Measurements from ENCODE around the gene STUM. TPM values are rescaled to one million over a fixed set of nuclear protein-coding genes. Genes with fewer than 3 reads are reported as not detected.

STUM gene
- total and polyA plus RNA-seq, 2 donors (not counting 1 experiment from before 2014, with no cell fraction given): 0.01 TPM; not detected in 1

- Histone ChIP-seq H3K27ac (ENCODE audit: insufficient read depth, low read length) (no peak overlapping the region), H3K27me3 (ENCODE audit: control insufficient read depth, insufficient read depth, low read length) (no peaks in the 10 kb centered on the region), H3K4me2 (ENCODE audit: extremely low read depth, insufficient read depth, low read length) (no peak overlapping the region), H3K9me3 (ENCODE audit: control insufficient read depth, insufficient read depth, low read depth, low read length) (no peaks in the 10 kb centered on the region), H3K36me3 (ENCODE audit: control insufficient read depth, insufficient read depth, low read length) (peaks cover 2% of the 10 kb centered on the region), H2AFZ (ENCODE audit: low read length) (no peak overlapping the region), H3K9ac (ENCODE audit: insufficient read depth, low read length) (no peak overlapping the region), H3K4me1 (ENCODE audit: control insufficient read depth, extremely low read depth, insufficient read depth, low read length) (no peaks in the 10 kb centered on the region), H4K20me1 (ENCODE audit: control insufficient read depth, extremely low read depth, insufficient read depth, low read length) (no peaks in the 10 kb centered on the region), H3K79me2 (ENCODE audit: control insufficient read depth, insufficient read depth, low read length) (no peaks in the 10 kb centered on the region), H3K4me3 (replicated peaks in 1 of 4; ENCODE audit: control extremely low read depth in 1 of 4, insufficient read depth in 1 of 4, low read depth in 3 of 4, low read length in 4 of 4) (no peak overlapping the region)
- no peak for TF ChIP-seq CTCF (conservative IDR thresholded peaks at IDR 0.05 in 1 of 2, IDR thresholded peaks at IDR 0.05 in 1 of 2; ENCODE audit: low read depth in 1 of 2, low read length in 2 of 2)
- no peak for TF ChIP-seq EZH2 (IDR thresholded peaks at IDR 0.05; ENCODE audit: low read length, missing control alignments)
- DNase-seq (ENCODE audit: low read depth in 2 of 2): no peak
These were observed 82.0 kb downstream of the STUM start for GRCh38 chr1:226630592-226630991.

DNA sequence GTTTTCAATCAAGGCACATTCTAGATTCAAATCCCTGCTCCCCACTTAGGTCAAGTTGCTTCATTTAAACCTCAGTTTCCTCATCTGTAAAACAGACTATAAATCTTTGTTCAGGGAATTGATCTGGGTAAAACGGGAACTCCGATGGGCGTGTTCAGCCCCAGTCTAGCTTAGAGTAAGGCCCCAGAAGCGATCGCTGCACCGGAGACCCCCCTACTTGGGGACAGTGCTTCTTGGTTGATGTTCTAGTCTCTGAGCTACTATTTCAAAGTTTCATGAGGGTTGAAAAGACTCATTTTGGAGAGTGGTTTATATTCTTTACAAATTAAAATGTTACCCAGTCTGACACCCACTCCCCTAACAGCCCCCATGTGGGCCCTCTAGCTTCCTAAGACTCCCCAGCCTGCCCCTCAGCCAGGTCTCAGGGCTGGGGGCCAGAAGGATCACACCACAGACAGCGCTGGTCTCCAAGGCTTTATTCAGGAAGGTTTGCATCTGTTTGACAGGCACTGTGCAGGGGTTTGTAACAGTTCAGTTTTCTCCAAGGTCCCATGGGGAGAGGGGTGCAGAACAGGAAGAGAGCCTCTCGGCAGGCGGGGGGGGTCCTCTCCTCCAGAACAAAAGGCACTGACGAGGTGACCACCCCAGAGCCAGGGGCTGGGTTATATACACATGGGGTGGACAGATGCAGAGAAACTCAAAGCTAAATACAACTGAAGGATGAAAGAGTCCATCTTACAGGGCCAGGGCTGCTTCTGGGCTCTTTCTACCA, 82.9 kb downstream of the STUM start:
- no peak overlapping the region for H3K4me2 ChIP-seq (ENCODE audit: extremely low read depth, insufficient read depth, low read length)
- no peak for DNase-seq (ENCODE audit: low read depth in 2 of 2)
- no peaks in the 10 kb centered on the region for H4K20me1 ChIP-seq (ENCODE audit: control insufficient read depth, extremely low read depth, insufficient read depth, low read length)
- H3K9ac ChIP-seq (ENCODE audit: insufficient read depth, low read length): no peak overlapping the region
- H3K36me3 ChIP-seq (ENCODE audit: control insufficient read depth, insufficient read depth, low read length): peaks cover 5% of the 10 kb centered on the region
- H3K27ac ChIP-seq (ENCODE audit: insufficient read depth, low read length): no peak overlapping the region
- TF ChIP-seq EZH2 (IDR thresholded peaks at IDR 0.05; ENCODE audit: low read length, missing control alignments) (no peak), CTCF (conservative IDR thresholded peaks at IDR 0.05 in 1 of 2, IDR thresholded peaks at IDR 0.05 in 1 of 2; ENCODE audit: low read depth in 1 of 2, low read length in 2 of 2) (no peak)
- H3K4me3 ChIP-seq (replicated peaks in 1 of 4; ENCODE audit: control extremely low read depth in 1 of 4, insufficient read depth in 1 of 4, low read depth in 3 of 4, low read length in 4 of 4): no peak overlapping the region
- no peak overlapping the region for H2AFZ ChIP-seq (ENCODE audit: low read length)
- no peaks in the 10 kb centered on the region for H3K79me2 ChIP-seq (ENCODE audit: control insufficient read depth, insufficient read depth, low read length)
- H3K9me3 ChIP-seq (ENCODE audit: control insufficient read depth, insufficient read depth, low read depth, low read length): no peaks in the 10 kb centered on the region
- no peaks in the 10 kb centered on the region for H3K4me1 ChIP-seq (ENCODE audit: control insufficient read depth, extremely low read depth, insufficient read depth, low read length)
- H3K27me3 ChIP-seq (ENCODE audit: control insufficient read depth, insufficient read depth, low read length): no peaks in the 10 kb centered on the region

DNA sequence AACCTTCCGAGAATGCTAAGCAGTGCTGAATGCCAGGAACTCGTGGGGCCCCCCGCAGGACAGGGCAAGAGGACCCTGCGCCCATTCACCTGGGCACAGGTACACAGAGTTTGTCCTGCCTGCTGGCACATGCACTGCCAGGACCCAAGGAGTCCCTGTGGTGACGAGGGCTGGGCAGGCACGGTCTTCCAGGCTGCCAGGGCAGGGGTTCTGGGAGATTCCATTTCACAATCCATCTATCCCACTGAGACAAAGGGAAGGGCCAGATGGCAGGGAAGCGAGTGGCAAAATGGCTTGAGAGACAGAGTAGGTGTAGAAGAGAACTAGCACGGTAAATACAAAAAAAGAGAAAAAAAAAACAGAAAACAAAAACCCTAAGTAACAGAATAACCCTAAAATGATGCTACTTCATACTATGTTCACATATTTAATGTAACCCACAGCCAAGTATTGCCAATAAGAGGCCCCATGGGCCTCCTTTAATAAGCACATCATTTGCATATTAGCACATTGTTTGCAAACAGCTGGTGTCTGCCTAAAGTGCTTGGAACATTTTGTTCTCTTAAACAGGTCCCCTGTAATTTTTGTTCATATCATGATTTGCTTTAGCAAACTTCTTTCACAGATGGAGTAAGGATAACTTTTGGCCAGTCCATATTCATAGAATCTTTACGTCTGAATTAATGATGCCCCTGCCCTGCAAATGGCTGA, 83.8 kb downstream of the STUM start:
- Histone ChIP-seq H2AFZ (ENCODE audit: low read length) (no peak overlapping the region), H3K27me3 (ENCODE audit: control insufficient read depth, insufficient read depth, low read length) (no peaks in the 10 kb centered on the region), H3K4me2 (ENCODE audit: extremely low read depth, insufficient read depth, low read length) (no peak overlapping the region), H3K27ac (ENCODE audit: insufficient read depth, low read length) (no peak overlapping the region), H3K36me3 (ENCODE audit: control insufficient read depth, insufficient read depth, low read length) (peaks cover 6% of the 10 kb centered on the region), H3K9ac (ENCODE audit: insufficient read depth, low read length) (no peak overlapping the region), H3K79me2 (ENCODE audit: control insufficient read depth, insufficient read depth, low read length) (no peaks in the 10 kb centered on the region), H3K9me3 (ENCODE audit: control insufficient read depth, insufficient read depth, low read depth, low read length) (no peaks in the 10 kb centered on the region), H3K4me1 (ENCODE audit: control insufficient read depth, extremely low read depth, insufficient read depth, low read length) (no peaks in the 10 kb centered on the region), H3K4me3 (replicated peaks in 1 of 4; ENCODE audit: control extremely low read depth in 1 of 4, insufficient read depth in 1 of 4, low read depth in 3 of 4, low read length in 4 of 4) (no peak overlapping the region), H4K20me1 (ENCODE audit: control insufficient read depth, extremely low read depth, insufficient read depth, low read length) (no peaks in the 10 kb centered on the region)
- TF ChIP-seq CTCF (conservative IDR thresholded peaks at IDR 0.05 in 1 of 2, IDR thresholded peaks at IDR 0.05 in 1 of 2; ENCODE audit: low read depth in 1 of 2, low read length in 2 of 2): no peak
- TF ChIP-seq EZH2 (IDR thresholded peaks at IDR 0.05; ENCODE audit: low read length, missing control alignments): no peak
- DNase-seq (ENCODE audit: low read depth in 2 of 2): no peak

All from fibroblast of lung (primary cell).